Measurements from ENCODE around the gene KCNMB1. TPM values are rescaled to one million over a fixed set of nuclear protein-coding genes. Genes with fewer than 3 reads are reported as not detected.
A peak's percentile ranks its signal among the peaks of the same experiment; 100 is the strongest.

KCNMB1 gene
- 0.07 TPM in 1 of 2 replicates, not detected in the other for total RNA-seq (2014; rRNA removed; shearing (Covaris generic))

- DNase-seq, result no peak
- Histone ChIP-seq H3K36me3 (replicated peaks; ENCODE audit: control insufficient read depth, insufficient read depth, low read length) (no peaks in the 10 kb centered on the region), H3K4me3 (ENCODE audit: insufficient read depth, low read depth, low read length) (no peak within 1 kb of the TSS), H3K27me3 (ENCODE audit: control insufficient read depth, insufficient read depth, low read length) (no peaks in the 10 kb centered on the region)
These were observed at the start of gene KCNMB1 for GRCh38 chr5:170388818-170389549. TSS of gene KCNMB1 (minus strand) at chr5:170389367. CDS start at chr5:170385447, 3,920 bp downstream.

GRCh38 chr5:170438581-170438980 is 49.4 kb upstream of the KCNMB1 start:
- Histone ChIP-seq H3K36me3 (replicated peaks; ENCODE audit: control insufficient read depth, insufficient read depth, low read length) (no peaks in the 10 kb centered on the region), H3K27me3 (ENCODE audit: control insufficient read depth, insufficient read depth, low read length) (no peaks in the 10 kb centered on the region), H3K4me3 (ENCODE audit: insufficient read depth, low read depth, low read length) (no peak overlapping the region)
- no peak for DNase-seq

- no peaks in the 10 kb centered on the region for H3K36me3 ChIP-seq (replicated peaks; ENCODE audit: control insufficient read depth, insufficient read depth, low read length)
- no peak overlapping the region for H3K4me3 ChIP-seq (ENCODE audit: insufficient read depth, low read depth, low read length)
- no peaks in the 10 kb centered on the region for H3K27me3 ChIP-seq (ENCODE audit: control insufficient read depth, insufficient read depth, low read length)
- DNase-seq, result no peak
These were observed 48.6 kb upstream of the KCNMB1 start for GRCh38 chr5:170437621-170438375.

GRCh38 chr5:170436335-170436734 is 47.2 kb upstream of the KCNMB1 start:
- Histone ChIP-seq H3K4me3 (ENCODE audit: insufficient read depth, low read depth, low read length) (no peak overlapping the region), H3K36me3 (replicated peaks; ENCODE audit: control insufficient read depth, insufficient read depth, low read length) (no peaks in the 10 kb centered on the region), H3K27me3 (ENCODE audit: control insufficient read depth, insufficient read depth, low read length) (no peaks in the 10 kb centered on the region)
- DNase-seq, result no peak

GRCh38 chr5:170434966-170435605 is 45.9 kb upstream of the KCNMB1 start:
- Histone ChIP-seq H3K4me3 (ENCODE audit: insufficient read depth, low read depth, low read length) (no peak overlapping the region), H3K27me3 (ENCODE audit: control insufficient read depth, insufficient read depth, low read length) (no peaks in the 10 kb centered on the region), H3K36me3 (replicated peaks; ENCODE audit: control insufficient read depth, insufficient read depth, low read length) (no peaks in the 10 kb centered on the region)
- peak; percentile 93 for DNase-seq

GRCh38 chr5:170432669-170433068 is 43.5 kb upstream of the KCNMB1 start:
- no peak for DNase-seq
- no peaks in the 10 kb centered on the region for H3K36me3 ChIP-seq (replicated peaks; ENCODE audit: control insufficient read depth, insufficient read depth, low read length)
- no peaks in the 10 kb centered on the region for H3K27me3 ChIP-seq (ENCODE audit: control insufficient read depth, insufficient read depth, low read length)
- no peak overlapping the region for H3K4me3 ChIP-seq (ENCODE audit: insufficient read depth, low read depth, low read length)

- no peaks in the 10 kb centered on the region for H3K36me3 ChIP-seq (replicated peaks; ENCODE audit: control insufficient read depth, insufficient read depth, low read length)
- DNase-seq, result no peak
- H3K27me3 ChIP-seq (ENCODE audit: control insufficient read depth, insufficient read depth, low read length), result no peaks in the 10 kb centered on the region
- no peak overlapping the region for H3K4me3 ChIP-seq (ENCODE audit: insufficient read depth, low read depth, low read length)
These were observed 42.4 kb upstream of the KCNMB1 start for GRCh38 chr5:170431571-170431970.

GRCh38 chr5:170430866-170431437 is 41.8 kb upstream of the KCNMB1 start:
- no peak for DNase-seq
- Histone ChIP-seq H3K27me3 (ENCODE audit: control insufficient read depth, insufficient read depth, low read length) (no peaks in the 10 kb centered on the region), H3K4me3 (ENCODE audit: insufficient read depth, low read depth, low read length) (no peak overlapping the region), H3K36me3 (replicated peaks; ENCODE audit: control insufficient read depth, insufficient read depth, low read length) (no peaks in the 10 kb centered on the region)

GRCh38 chr5:170430256-170430655 is 41.1 kb upstream of the KCNMB1 start:
- no peak for DNase-seq
- Histone ChIP-seq H3K4me3 (ENCODE audit: insufficient read depth, low read depth, low read length) (no peak overlapping the region), H3K27me3 (ENCODE audit: control insufficient read depth, insufficient read depth, low read length) (no peaks in the 10 kb centered on the region), H3K36me3 (replicated peaks; ENCODE audit: control insufficient read depth, insufficient read depth, low read length) (no peaks in the 10 kb centered on the region)

- DNase-seq, result peak; percentile 72
These were observed 39.8 kb upstream of the KCNMB1 start for GRCh38 chr5:170429014-170429413.

GRCh38 chr5:170427672-170428236 is 38.6 kb upstream of the KCNMB1 start:
- Histone ChIP-seq H3K27me3 (ENCODE audit: control insufficient read depth, insufficient read depth, low read length) (no peaks in the 10 kb centered on the region), H3K4me3 (ENCODE audit: insufficient read depth, low read depth, low read length) (no peak overlapping the region), H3K36me3 (replicated peaks; ENCODE audit: control insufficient read depth, insufficient read depth, low read length) (no peaks in the 10 kb centered on the region)
- no peak for DNase-seq

More at GRCh38 chr5:170429014-170429413, 39.8 kb upstream of the KCNMB1 start:
- H3K36me3 ChIP-seq (replicated peaks; ENCODE audit: control insufficient read depth, insufficient read depth, low read length), result no peaks in the 10 kb centered on the region
- no peaks in the 10 kb centered on the region for H3K27me3 ChIP-seq (ENCODE audit: control insufficient read depth, insufficient read depth, low read length)
- H3K4me3 ChIP-seq (ENCODE audit: insufficient read depth, low read depth, low read length), result no peak overlapping the region

- Histone ChIP-seq H3K36me3 (replicated peaks; ENCODE audit: control insufficient read depth, insufficient read depth, low read length) (no peaks in the 10 kb centered on the region), H3K4me3 (ENCODE audit: insufficient read depth, low read depth, low read length) (no peak overlapping the region), H3K27me3 (ENCODE audit: control insufficient read depth, insufficient read depth, low read length) (no peaks in the 10 kb centered on the region)
- no peak for DNase-seq
These were observed 37.6 kb upstream of the KCNMB1 start for GRCh38 chr5:170426786-170427185.

GRCh38 chr5:170426149-170426767 is 37.1 kb upstream of the KCNMB1 start:
- DNase-seq, result no peak
- no peaks in the 10 kb centered on the region for H3K36me3 ChIP-seq (replicated peaks; ENCODE audit: control insufficient read depth, insufficient read depth, low read length)
- no peaks in the 10 kb centered on the region for H3K27me3 ChIP-seq (ENCODE audit: control insufficient read depth, insufficient read depth, low read length)
- no peak overlapping the region for H3K4me3 ChIP-seq (ENCODE audit: insufficient read depth, low read depth, low read length)

GRCh38 chr5:170425731-170426130 is 36.6 kb upstream of the KCNMB1 start:
- H3K36me3 ChIP-seq (replicated peaks; ENCODE audit: control insufficient read depth, insufficient read depth, low read length), result no peaks in the 10 kb centered on the region
- no peaks in the 10 kb centered on the region for H3K27me3 ChIP-seq (ENCODE audit: control insufficient read depth, insufficient read depth, low read length)
- DNase-seq, result no peak
- H3K4me3 ChIP-seq (ENCODE audit: insufficient read depth, low read depth, low read length), result no peak overlapping the region
